ENCODE data around the gene ANKLE2. TPM values are rescaled to one million over a fixed set of nuclear protein-coding genes. Genes with fewer than 3 reads are reported as not detected.

Gene ANKLE2
- total and polyA plus RNA-seq, 2 of the 8 experiments (the other 6 are each of a cell fraction or from before 2014, with no cell fraction given): 41.0 to 64.9 TPM

- H3K14ac ChIP-seq (ENCODE audit: insufficient read length): no peak overlapping the region
- DNase-seq (ENCODE audit: low read depth in 1 of 2, low spot score in 2 of 2) (no peak), FAIRE-seq (no peak)
- no peaks in the 10 kb centered on the region; the same call in 1 of the 2 replicates for H3K23me2 ChIP-seq (ENCODE audit: low read depth, low read length)
- H2BK120ac ChIP-seq (replicated peaks; ENCODE audit: low read depth, low read length): no peak overlapping the region
- H4K20me1 ChIP-seq (replicated peaks in 1 of 2; ENCODE audit: control insufficient read depth in 1 of 2, insufficient read depth in 2 of 2, low read length in 2 of 2): peaks cover 7 to 23% of the 10 kb centered on the region in 2 experiments
- no peak overlapping the region for H3K23ac ChIP-seq (ENCODE audit: insufficient read length)
- H3K9me3 ChIP-seq (ENCODE audit: insufficient read depth in 2 of 2, low read depth in 1 of 2, low read length in 1 of 2): no peaks in the 10 kb centered on the region
- H2BK12ac ChIP-seq (ENCODE audit: low read depth, low read length): no peak overlapping the region
- no peak overlapping the region for H3K56ac ChIP-seq (replicated peaks; ENCODE audit: insufficient read length, low read depth, low read length)
- H3K36me3 ChIP-seq (ENCODE audit: control insufficient read depth in 2 of 4, insufficient read depth in 4 of 4, low read length in 3 of 4): peaks cover 16 to 43% (median 34%) of the 10 kb centered on the region in 4 experiments
- no peaks in the 10 kb centered on the region; a peak in 1 of 7 replicates for H3K27me3 ChIP-seq (replicated peaks in 1 of 4; ENCODE audit: control insufficient read depth in 3 of 4, extremely low read depth in 1 of 4, insufficient read depth in 3 of 4, low read length in 3 of 4)
- H2AFZ ChIP-seq (ENCODE audit: low read length): no peak overlapping the region
- no peak overlapping the region for H2BK20ac ChIP-seq (ENCODE audit: low read length)
- no peak overlapping the region for H2BK15ac ChIP-seq (ENCODE audit: low read length)
- no peaks in the 10 kb centered on the region for H3K4me1 ChIP-seq (replicated peaks in 1 of 4; ENCODE audit: control insufficient read depth in 3 of 4, insufficient read depth in 4 of 4, low read length in 3 of 4)
- H3K27ac ChIP-seq (ENCODE audit: low read depth, low read length): no peak overlapping the region; the same call in 1 of the 2 replicates
- ChIA-PET POLR2A (ENCODE audit: partially characterized antibody) (interaction anchor here (1.1 kb wide), 1 partner anchor 11 kb away, joined by 3 read pairs; no protein-coding TSS in a partner anchor), CTCF (ENCODE audit: partially characterized antibody) (no interaction called here)
- no peak overlapping the region for H3K18ac ChIP-seq (ENCODE audit: extremely low read depth, low read length)
- no peak overlapping the region for H3K4me3 ChIP-seq (ENCODE audit: extremely low read depth in 1 of 4, insufficient read depth in 2 of 4, low read depth in 3 of 4, low read length in 4 of 4)
- no peak overlapping the region for H3K4ac ChIP-seq (replicated peaks; ENCODE audit: insufficient read length, low read depth, low read length)
- no peak overlapping the region for H3K4me2 ChIP-seq (ENCODE audit: insufficient read depth in 1 of 2, low read depth in 2 of 2, low read length in 2 of 2)
- H4K8ac ChIP-seq (ENCODE audit: extremely low read depth, insufficient read depth, low read length): no peak overlapping the region
- H2AK5ac ChIP-seq (ENCODE audit: low read depth, low read length): no peak overlapping the region
- no peak overlapping the region for H4K5ac ChIP-seq (ENCODE audit: insufficient read length, low read depth, low read length)
- WGBS, 2 experiments (ENCODE audit: extremely low coverage in 1 of 2, insufficient coverage in 1 of 2, insufficient read length in 1 of 2, insufficient replicate concordance in 2 of 2, low coverage in 1 of 2, low lambda C conversion rate in 2 of 2, missing lambda C conversion rate in 1 of 2): 87% methylated on average over 9 of the region's 9 CpGs; no CpG with 5 or more reads in 1 of the 2 experiments
- no peak overlapping the region for H4K91ac ChIP-seq (replicated peaks; ENCODE audit: insufficient read length, low read length)
- H3K9ac ChIP-seq (replicated peaks in 1 of 4; ENCODE audit: extremely low read depth in 1 of 4, low read depth in 3 of 4, low read length in 3 of 4): no peak overlapping the region
- peaks cover 7 to 33% of the 10 kb centered on the region in 2 experiments for H3K79me2 ChIP-seq (ENCODE audit: control insufficient read depth in 1 of 2, insufficient read depth in 2 of 2, low read length in 2 of 2)
- peaks cover 9% of the 10 kb centered on the region for H3K79me1 ChIP-seq (ENCODE audit: low read depth, low read length)
- H2BK5ac ChIP-seq (ENCODE audit: low read depth, low read length): no peak overlapping the region
- TF ChIP-seq ATF3 (IDR thresholded peaks at IDR 0.05; ENCODE audit: insufficient read depth, low read depth, low read length) (no peak), CTCF (IDR thresholded peaks at IDR 0.05; ENCODE audit: control extremely low read depth in 1 of 3, insufficient read depth in 1 of 3, low read depth in 1 of 3, low read length in 3 of 3) (no peak), USF2 (IDR thresholded peaks at IDR 0.05; ENCODE audit: low read length) (no peak), GTF2F1 (IDR thresholded peaks at IDR 0.05; ENCODE audit: borderline replicate concordance, low read depth, low read length) (no peak), RBBP5 (IDR thresholded peaks at IDR 0.05; ENCODE audit: borderline replicate concordance, low read depth, low read length) (no peak), FOSL1 (IDR thresholded peaks at IDR 0.05; ENCODE audit: insufficient read depth, low read depth, low read length) (no peak), EZH2 (IDR thresholded peaks at IDR 0.05; ENCODE audit: low read depth, low read length, severe bottlenecking) (no peak), RAD21 (IDR thresholded peaks at IDR 0.05 in 1 of 2, conservative IDR thresholded peaks at IDR 0.05 in 1 of 2; ENCODE audit: low read depth in 2 of 2, low read length in 2 of 2) (no peak), SP2 (IDR thresholded peaks at IDR 0.05; ENCODE audit: low read length) (no peak)
Observed at GRCh38 chr12:132715874-132716273, 45.8 kb downstream of the ANKLE2 start.

Measured in H1 (cell line).